ENCODE results near the gene EHMT2.

Gene EHMT2

DNA sequence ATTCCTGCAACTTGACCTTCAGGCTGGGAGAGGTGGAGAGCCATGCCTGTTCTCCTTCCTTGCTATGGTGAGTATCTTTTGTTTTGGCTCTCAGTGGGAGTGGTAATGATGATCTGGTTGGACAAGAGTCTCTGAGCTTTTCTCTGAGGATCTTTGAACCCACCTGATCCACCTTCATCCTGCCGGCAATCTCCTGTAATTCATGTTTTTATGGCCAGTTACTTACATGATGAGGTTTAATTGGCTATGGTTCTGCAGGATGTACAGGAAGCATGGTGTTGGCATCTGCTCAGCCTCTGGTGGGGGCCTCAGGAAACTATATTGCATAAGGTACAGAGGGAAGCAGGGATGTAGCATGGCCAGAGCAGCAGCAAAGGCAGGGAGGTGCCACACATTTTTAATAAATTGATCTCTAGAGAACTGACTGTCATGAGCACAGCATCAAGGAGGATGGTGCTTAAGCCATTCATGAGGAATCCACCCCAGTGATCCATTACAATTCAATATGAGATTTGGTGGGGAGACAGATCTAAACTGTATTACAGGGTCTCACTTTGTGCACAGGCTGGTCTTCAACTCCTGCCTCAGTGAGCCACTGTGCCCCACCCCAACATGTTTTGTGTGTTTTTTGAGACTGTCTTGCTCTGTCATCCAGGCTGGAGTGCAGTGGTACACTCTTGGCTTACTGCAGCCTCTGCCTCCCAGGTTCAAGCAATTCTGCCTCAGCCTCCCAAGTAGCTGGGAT, 60.0 kb downstream of the EHMT2 start:
- no peak for DNase-seq

DNA sequence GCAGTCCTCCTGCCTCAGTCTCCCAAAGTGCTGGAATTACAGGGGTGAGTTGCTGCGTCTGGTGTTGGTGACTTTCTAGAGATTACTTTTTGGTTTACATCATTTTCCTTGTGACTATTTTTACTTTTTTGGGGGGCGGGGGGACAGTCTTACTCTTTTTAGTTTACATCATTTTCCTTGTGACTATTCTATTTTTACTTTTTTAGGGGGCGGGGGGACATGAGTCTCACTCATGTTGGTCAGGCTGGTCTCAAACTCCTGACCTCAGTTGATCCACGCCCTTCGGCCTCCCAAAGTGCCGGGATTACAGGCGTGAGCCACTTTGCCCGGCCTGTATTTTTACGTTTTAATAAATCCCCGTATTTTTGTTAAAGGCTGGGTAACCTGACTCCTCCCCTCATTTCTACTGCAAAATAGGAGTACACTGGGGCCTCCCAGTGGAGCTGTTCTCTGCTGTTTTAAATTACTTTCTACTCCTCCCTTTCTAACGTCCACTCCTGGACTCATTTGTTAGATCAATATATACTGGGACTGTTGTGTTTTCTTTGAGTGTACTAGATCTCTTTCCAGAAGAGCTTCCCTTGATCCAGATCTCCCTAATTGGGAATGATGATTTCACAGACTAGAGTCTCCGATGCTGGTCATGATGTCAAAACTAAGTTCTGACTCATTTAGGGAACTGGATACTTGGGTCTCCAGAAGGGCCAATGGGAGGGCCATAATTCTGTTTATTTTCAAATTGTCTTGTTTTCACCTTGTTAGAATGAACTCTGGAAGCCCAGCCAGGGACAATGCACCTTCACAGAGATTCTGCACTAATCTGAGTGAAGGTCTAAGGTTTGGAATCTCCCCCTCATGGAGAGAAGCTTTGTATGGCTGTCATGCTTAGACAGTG, 60.8 kb downstream of the EHMT2 start:
- DNase-seq: no peak

DNA sequence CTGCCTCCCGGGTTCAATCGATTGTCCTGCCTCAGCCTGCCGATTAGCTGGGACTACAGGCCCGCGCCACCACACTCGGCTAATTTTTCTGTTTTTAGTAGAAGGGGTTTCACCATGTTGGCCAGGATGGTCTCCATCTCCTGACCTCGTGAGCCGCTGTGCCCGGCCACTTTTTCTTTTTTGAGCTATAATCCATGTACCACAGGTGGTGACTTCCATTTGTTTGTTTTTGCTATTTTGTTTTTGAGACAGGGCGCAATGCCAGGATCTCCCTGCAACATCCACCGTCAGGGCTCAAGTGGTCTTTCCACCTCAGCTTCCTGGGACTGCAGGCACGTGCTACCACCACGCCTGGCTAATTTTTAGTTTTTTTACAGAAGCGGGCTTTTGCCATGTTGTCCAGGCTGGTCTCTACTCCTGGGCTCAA, 61.4 kb downstream of the EHMT2 start:
- DNase-seq: no peak

DNA sequence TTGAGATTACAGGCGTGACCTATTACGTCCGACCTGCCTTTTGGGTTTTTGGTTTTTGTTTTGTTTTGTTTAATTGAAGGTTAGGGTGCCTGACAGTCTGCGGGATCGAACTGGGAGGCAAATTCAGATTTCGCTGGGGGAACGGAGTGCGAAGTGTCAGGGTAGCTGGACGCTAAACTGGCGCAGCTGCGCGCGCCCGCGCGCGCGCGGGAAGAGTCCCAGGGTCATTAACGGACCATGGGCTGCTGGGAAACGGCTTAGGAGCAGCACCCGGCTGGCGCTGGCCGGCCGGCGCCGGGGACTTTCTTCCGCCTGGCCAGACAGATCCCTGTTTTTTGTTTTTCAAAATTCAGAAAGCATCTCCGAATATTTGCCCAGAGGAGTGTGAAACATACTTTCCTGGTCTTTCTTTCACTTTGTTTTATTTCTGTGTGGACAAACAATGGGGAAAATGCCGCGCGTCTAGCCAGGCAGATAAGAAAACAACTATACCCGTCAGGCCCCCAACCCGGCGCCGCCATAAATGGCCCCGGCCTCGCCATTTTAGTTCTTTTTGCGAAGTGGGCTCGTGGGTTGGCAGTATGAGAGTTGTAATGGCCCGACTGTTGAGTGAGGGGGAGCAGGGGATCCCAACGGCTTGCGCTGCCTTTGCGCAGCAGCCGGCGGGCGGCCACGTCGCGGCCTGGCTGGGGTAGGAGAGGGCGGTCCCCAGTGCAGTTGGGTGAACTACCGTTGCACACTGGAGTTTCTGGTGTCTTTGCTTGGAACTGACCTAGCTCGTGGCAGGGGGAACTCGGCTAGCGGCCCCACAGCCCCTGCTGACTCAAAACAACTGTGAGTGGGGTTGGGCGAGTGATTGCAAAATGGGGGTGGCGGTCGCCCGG, 62.9 kb downstream of the EHMT2 start:
- peak; percentile 93 for DNase-seq

DNA sequence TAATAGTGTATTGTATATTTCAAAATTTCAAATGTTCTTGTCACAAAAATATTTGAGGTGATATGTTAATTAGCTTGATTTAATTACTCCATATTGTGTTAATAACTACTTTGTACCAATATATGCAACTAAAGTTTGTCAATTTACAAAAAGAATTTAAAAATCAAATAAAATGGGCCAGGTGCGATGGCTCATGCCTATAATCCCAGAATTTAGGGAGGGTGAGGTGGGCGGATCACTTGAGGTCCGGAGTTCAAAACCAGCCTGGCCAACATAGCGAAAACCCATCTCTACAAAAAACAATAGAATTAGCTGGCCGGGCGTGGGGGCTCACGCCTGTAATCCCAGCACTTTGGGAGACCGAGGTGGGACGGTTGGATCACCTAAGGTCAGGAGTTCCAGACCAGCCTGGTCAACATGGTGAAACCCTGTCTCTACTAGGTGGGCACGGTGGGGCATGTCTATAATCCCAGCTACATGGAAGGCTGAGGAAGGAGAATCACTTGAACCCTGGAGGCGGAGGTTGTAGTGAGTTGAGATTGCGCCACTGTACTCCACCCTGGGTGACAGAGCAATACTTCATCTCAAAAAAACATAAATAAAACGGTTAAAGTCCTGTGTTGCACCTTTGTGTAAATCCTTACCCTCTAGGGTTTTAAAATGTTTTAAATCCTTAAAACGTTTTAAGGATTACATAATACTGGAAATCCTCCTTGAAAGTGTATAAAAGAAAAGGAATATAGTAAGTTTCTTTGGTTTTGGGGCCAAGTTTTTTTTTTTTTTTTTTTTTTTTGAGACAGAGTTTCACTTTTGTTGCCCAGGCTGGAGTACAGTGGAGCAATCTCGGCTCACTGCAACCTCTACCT, 65.9 kb downstream of the EHMT2 start:
- no peak for DNase-seq

DNA sequence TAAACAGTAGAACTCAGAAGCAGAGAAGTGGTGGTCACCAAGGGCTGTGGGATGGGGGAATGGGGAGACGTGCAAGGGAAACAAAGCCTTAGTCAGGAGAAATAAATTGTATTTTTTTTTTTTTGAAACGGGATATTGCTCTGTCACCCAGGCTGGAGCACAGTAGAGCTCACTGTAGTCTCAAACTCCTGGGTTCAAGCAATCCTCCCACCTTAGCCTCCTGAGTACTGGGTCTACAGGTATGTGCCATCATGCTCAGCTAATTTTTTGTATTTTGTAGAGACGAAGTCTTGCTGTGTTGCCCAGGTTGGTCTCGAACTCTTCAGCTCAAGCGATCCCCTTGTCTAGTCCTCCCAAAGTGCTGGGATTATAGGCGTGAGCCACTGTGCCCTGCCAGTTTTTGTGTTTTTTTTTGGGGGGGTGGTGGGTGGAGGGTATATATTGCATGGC, 66.6 kb downstream of the EHMT2 start:
- DNase-seq: no peak
